HG03280 (cell line): ENCODE results near the gene RBPJ.
"Not testable (repeated sequence)": the region's sequence is repeated elsewhere in the genome, so short reads cannot be mapped to it uniquely, and the experiment has no call there.

ENCODE experiments used
- ATAC-seq: cut with Tn5 transposase; IDR thresholded peaks from one replicate; pipeline ENCODE4 v1.9.1; 2021; ENCODE audit warnings: mild to moderate bottlenecking, moderate library complexity; ENCODE audit not compliant: unreplicated experiment

RBPJ gene

GRCh38 chr4:26300314-26301307, 20.2 kb upstream of the RBPJ start:
- ATAC-seq: no peak

- ATAC-seq: no peak
Measured at GRCh38 chr4:26302031-26302899, 18.5 kb upstream of the RBPJ start.

- ATAC-seq: no peak
Measured at GRCh38 chr4:26303008-26303407, 17.8 kb upstream of the RBPJ start.

- no peak for ATAC-seq
Measured at GRCh38 chr4:26307037-26307800, 13.6 kb upstream of the RBPJ start.

GRCh38 chr4:26308568-26308967, 12.2 kb upstream of the RBPJ start:
- ATAC-seq: no peak

GRCh38 chr4:26310264-26310663, 10.6 kb upstream of the RBPJ start:
- ATAC-seq: no peak

- ATAC-seq: no peak
Measured at GRCh38 chr4:26311633-26312032, 9.2 kb upstream of the RBPJ start.

- ATAC-seq: not testable (repeated sequence)
Measured at GRCh38 chr4:26315316-26315932, 5.4 kb upstream of the RBPJ start.

- ATAC-seq: no peak
Measured at GRCh38 chr4:26317766-26318165, 3.0 kb upstream of the RBPJ start.

GRCh38 chr4:26319467-26319948, 1.3 kb upstream of the RBPJ start:
- peak; percentile 71 for ATAC-seq

- peak; percentile 12 for ATAC-seq
Measured at GRCh38 chr4:26319949-26320537, 771 bp upstream of the RBPJ start.

- no peak for ATAC-seq
Measured at GRCh38 chr4:26321373-26322221, 783 bp downstream of the RBPJ start.

GRCh38 chr4:26322346-26322745, 1.5 kb downstream of the RBPJ start:
- ATAC-seq: no peak

- no peak for ATAC-seq
Measured at GRCh38 chr4:26323821-26324220, 3.0 kb downstream of the RBPJ start.

- no peak for ATAC-seq
Measured at GRCh38 chr4:26325191-26325590, 4.4 kb downstream of the RBPJ start.

GRCh38 chr4:26326791-26327190, 6.0 kb downstream of the RBPJ start:
- no peak for ATAC-seq

- ATAC-seq: peak; percentile 69
Measured at GRCh38 chr4:26330186-26330787, 9.5 kb downstream of the RBPJ start.

GRCh38 chr4:26330946-26331345, 10.1 kb downstream of the RBPJ start:
- no peak for ATAC-seq
